Measurements from ENCODE around the gene DNHD1. TPM values are rescaled to one million over a fixed set of nuclear protein-coding genes. Genes with fewer than 3 reads are reported as not detected.
A peak's percentile ranks its signal among the peaks of the same experiment; 100 is the strongest.

Gene DNHD1
- total and polyA plus RNA-seq, 9 of the 15 experiments (the other 6 are each of a cell fraction or from before 2014, with no cell fraction given): 0.82 to 9.7 (median 3.8) TPM

GRCh38 chr11:6539748-6540268 is 42.7 kb downstream of the DNHD1 start:
- H3K9me3 ChIP-seq (replicated peaks; ENCODE audit: control insufficient read depth, insufficient read depth, low read depth, low read length): no peaks in the 10 kb centered on the region
- in situ Hi-C loops (cut with MboI): loop anchor here (10.0 kb wide), 1 partner anchor 135 kb away; no protein-coding TSS in a partner anchor
- POLR2A ChIA-PET: interaction anchor here (0.8 kb wide), 1 partner anchor 53 kb away, joined by 3 read pairs; no protein-coding TSS in a partner anchor
- intact Hi-C loops (cut with micrococcal nuclease): no loop called here
- no peaks in the 10 kb centered on the region for H3K79me2 ChIP-seq (ENCODE audit: control insufficient read depth, insufficient read depth, low read length)
- CTCF ChIA-PET (ENCODE audit: low intra/inter-chr PET ratio): no interaction called here
- H3K27me3 ChIP-seq (ENCODE audit: control insufficient read depth in 2 of 2, insufficient read depth in 2 of 2, low read length in 2 of 2): no peaks in the 10 kb centered on the region
- peaks cover 11 to 16% of the 10 kb centered on the region in 2 experiments; a peak in 4 of 5 replicates for H3K4me1 ChIP-seq (replicated peaks in 1 of 2; ENCODE audit: control insufficient read depth in 2 of 2, insufficient read depth in 2 of 2, low read length in 2 of 2)
- TF ChIP-seq CC2D1A (IDR thresholded peaks at IDR 0.05): no peak
- no peak for TF ChIP-seq RCOR1 (IDR thresholded peaks at IDR 0.05; ENCODE audit: borderline replicate concordance in 1 of 2, low read depth in 2 of 2, low read length in 2 of 2)
- TF ChIP-seq MYBL2 (IDR thresholded peaks at IDR 0.05; ENCODE audit: low read depth): no peak
- no peak for TF ChIP-seq MYBL2 (CRISPR knock-in tag; IDR thresholded peaks at IDR 0.05; ENCODE audit: borderline replicate concordance)
- peak; percentile 20; the same call in 1 of the 2 replicates for TF ChIP-seq NFIC (IDR thresholded peaks at IDR 0.05)
- TF ChIP-seq ZBTB33 (CRISPR knock-in tag; IDR thresholded peaks at IDR 0.05): peak; percentile 57; the same call in 1 of the 2 replicates
- TF ChIP-seq ZNF707 (CRISPR knock-in tag; conservative IDR thresholded peaks at IDR 0.05): no peak
- no peak for TF ChIP-seq CEBPB (tag; IDR thresholded peaks at IDR 0.05)
- H4K20me1 ChIP-seq (replicated peaks; ENCODE audit: control insufficient read depth, insufficient read depth, low read length): no peaks in the 10 kb centered on the region
- H3K27ac ChIP-seq (ENCODE audit: extremely low read depth, low read depth, low read length): no peak overlapping the region
- no peaks in the 10 kb centered on the region for H3K9me1 ChIP-seq (ENCODE audit: control insufficient read depth, insufficient read depth, low read length)
- FAIRE-seq (no peak), ATAC-seq (no peak), DNase-seq (ENCODE audit: extremely low read depth in 1 of 4, low spot score in 3 of 4) (no peak)
- no peak overlapping the region for H3K4me3 ChIP-seq
- H3K4me2 ChIP-seq (ENCODE audit: insufficient read depth, low read length): no peak overlapping the region
- H3K36me3 ChIP-seq (ENCODE audit: control insufficient read depth, insufficient read depth, low read length): no peaks in the 10 kb centered on the region
- H2AFZ ChIP-seq (ENCODE audit: low read depth, low read length): no peak overlapping the region
- peak overlapping the region in 1 of 2 experiments; percentile 74; a peak in 2 of 4 replicates for H3K9ac ChIP-seq (ENCODE audit: insufficient read depth in 1 of 2, low read depth in 2 of 2, low read length in 2 of 2)
- no TSS peak for BruUV-seq (replicated peaks)
- WGBS (ENCODE audit: insufficient coverage, low coverage, missing lambda C conversion rate): 84% methylated on average over 9 of the region's 12 CpGs
